22Rv1 (cell line): Measurements from ENCODE around the gene APOL2.
"Not testable (repeated sequence)": the region's sequence is repeated elsewhere in the genome, so short reads cannot be mapped to it uniquely, and the experiment has no call there.

ENCODE experiments used
- H3K27ac ChIP-seq: fragments of 450-650 bp; 2 replicates; pipeline ENCODE4 v1.5.1; 2017
- ZFX ChIP-seq: fragments of 450-650 bp; IDR thresholded peaks from 2 replicates; pipeline ENCODE4 v1.6.1; 2017; ENCODE audit warnings: antibody characterized with exemption, borderline replicate concordance
- TF ChIP-seq, protein P1 (sequence below): fragments of 450-650 bp; IDR thresholded peaks from 2 replicates; pipeline ENCODE4 v1.5.1; 2017; ENCODE audit warnings: mild to moderate bottlenecking

APOL2 gene

DNA sequence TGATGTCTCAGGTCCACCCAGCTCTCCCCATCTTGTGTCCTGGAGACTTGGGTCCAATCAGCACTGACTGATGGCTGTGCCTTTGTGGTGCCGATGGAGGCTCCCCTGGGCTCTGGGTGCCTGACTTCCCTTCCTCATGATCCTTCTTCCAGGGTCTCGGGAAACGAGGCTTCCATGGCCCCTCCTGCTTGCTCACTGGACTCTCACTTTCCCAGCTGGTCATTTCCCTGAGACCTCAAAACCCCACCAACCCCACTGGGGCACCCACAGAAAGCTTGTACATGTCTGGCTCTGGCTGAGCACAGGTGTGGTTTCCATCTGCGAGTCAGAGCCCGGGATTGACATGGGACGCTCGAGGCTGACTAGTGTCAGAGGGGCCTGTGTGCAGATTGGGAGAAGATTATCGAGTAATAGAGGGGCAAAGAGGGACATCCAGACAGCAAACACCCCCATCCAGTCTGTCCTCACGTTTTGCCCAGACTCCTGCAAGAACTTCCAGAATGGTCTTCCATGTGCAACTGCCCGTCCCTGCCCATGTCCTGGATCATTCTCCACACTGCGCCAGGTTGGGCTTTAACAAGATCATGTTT, 28.7 kb upstream of the APOL2 start:
- TF ChIP-seq, protein P1, sequence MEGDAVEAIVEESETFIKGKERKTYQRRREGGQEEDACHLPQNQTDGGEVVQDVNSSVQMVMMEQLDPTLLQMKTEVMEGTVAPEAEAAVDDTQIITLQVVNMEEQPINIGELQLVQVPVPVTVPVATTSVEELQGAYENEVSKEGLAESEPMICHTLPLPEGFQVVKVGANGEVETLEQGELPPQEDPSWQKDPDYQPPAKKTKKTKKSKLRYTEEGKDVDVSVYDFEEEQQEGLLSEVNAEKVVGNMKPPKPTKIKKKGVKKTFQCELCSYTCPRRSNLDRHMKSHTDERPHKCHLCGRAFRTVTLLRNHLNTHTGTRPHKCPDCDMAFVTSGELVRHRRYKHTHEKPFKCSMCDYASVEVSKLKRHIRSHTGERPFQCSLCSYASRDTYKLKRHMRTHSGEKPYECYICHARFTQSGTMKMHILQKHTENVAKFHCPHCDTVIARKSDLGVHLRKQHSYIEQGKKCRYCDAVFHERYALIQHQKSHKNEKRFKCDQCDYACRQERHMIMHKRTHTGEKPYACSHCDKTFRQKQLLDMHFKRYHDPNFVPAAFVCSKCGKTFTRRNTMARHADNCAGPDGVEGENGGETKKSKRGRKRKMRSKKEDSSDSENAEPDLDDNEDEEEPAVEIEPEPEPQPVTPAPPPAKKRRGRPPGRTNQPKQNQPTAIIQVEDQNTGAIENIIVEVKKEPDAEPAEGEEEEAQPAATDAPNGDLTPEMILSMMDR = no peak
- TF ChIP-seq ZFX = no peak
- H3K27ac ChIP-seq = no peak overlapping the region

DNA sequence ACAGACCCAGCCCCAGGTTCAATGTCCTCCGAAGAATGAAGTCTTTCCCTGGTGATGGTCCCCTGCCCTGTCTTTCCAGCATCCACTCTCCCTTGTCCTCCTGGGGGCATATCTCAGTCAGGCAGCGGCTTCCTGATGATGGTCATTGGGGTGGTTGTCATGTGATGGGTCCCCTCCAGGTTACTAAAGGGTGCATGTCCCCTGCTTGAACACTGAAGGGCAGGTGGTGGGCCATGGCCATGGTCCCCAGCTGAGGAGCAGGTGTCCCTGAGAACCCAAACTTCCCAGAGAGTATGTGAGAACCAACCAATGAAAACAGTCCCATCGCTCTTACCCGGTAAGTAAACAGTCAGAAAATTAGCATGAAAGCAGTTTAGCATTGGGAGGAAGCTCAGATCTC, 27.7 kb upstream of the APOL2 start:
- TF ChIP-seq, protein P1 = no peak
- no peak for TF ChIP-seq ZFX

DNA sequence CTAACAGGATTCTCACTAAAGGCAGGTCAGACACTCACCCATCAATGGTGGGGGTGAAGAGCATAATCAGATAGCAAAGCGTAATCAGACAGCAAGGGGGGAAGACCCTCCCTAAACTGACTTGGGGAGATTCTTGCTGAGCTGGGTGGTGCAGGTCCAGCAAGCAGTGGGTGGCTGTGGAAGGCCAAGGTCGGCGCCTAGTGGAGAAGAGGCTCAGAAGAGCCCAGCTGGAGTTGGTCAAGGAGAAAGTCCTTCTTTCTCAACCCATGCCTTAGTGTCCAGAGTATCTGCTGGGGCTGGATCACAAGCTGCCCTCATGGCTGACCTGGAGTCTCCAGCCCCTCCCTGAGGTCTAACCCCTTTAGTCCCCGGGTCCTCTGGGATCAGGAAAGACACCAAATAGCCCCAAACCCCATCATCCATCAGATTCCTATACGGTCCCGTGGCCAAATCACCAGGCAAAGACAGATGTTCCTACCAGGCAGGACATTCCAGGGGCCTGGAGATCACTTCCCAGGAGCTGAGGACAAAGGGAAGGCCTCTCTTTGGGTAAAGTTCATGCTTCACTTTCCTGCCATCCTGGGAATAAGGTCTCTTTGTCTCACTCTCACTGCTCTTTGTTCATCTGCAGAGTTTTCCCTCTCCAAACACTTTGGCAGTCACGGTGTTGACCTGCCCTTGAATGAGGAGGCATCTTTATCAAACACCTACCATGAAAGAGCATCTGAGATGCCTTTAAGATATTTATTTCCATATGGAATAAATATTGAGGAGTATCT, 24.7 kb upstream of the APOL2 start:
- H3K27ac ChIP-seq = not testable (repeated sequence)

More for the DNA sequence above, 27.7 kb upstream of the APOL2 start:
- H3K27ac ChIP-seq = no peak overlapping the region

DNA sequence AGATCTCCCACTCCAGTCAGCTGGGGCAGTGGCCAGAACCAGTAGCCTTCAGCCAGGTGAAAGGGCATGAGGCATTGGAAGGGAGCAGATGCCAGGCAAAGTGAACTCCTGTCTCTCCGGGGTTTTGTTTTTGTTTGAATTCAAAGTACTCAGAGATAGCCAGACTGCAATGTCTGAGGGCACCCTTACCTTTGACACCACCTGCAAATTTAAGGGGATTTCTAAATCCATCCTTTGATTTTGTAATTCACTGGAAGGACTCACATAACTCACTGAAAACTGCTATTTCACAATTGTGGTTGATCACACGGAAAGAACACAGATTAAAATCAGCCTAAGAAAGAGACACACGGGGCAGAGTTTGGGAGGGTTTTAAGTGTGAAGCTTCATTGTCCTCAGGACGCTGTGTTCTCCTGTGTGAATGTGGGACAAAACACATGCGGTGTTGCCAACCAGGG, 23.9 kb upstream of the APOL2 start:
- not testable (repeated sequence) for H3K27ac ChIP-seq

DNA sequence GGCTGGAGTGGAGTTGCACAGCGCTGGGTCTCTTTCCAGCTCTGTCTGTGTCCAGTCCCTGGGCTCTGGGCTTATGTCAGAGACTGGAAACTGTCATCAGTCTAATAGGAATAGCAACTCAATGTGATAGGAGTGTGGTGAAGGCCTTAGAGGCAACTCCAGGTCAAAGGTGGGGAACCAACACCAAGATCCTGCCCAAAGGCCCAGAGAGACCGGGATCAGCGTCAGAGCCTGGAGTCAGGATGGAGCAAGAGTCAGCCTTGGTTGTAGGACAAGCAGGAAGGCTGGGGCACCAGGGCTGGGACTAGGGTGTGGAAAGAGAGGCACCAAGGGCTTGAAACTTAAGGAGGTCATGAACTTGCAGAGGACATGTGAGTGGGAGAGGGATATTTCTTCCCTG, 23.0 kb upstream of the APOL2 start:
- not testable (repeated sequence) for H3K27ac ChIP-seq

DNA sequence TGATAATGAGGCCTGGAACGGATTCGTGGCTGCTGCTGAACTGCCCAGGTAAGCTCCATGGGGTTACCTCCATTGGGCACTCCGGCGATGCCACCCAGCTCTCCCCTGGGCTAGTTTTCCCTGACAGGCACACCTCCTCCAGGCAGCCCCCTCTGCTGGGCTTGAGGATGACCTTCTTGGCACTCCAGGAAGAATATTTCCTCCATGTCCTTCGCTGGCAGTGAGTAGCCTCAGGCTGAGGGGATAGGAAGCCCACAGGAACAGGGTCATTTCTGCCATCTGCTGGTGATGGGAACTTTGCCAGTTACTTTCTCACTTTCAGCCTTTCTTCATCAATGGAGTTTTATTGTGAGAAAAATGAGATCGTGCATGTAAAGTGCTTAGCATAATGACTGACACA, 22.3 kb upstream of the APOL2 start:
- H3K27ac ChIP-seq = not testable (repeated sequence)

DNA sequence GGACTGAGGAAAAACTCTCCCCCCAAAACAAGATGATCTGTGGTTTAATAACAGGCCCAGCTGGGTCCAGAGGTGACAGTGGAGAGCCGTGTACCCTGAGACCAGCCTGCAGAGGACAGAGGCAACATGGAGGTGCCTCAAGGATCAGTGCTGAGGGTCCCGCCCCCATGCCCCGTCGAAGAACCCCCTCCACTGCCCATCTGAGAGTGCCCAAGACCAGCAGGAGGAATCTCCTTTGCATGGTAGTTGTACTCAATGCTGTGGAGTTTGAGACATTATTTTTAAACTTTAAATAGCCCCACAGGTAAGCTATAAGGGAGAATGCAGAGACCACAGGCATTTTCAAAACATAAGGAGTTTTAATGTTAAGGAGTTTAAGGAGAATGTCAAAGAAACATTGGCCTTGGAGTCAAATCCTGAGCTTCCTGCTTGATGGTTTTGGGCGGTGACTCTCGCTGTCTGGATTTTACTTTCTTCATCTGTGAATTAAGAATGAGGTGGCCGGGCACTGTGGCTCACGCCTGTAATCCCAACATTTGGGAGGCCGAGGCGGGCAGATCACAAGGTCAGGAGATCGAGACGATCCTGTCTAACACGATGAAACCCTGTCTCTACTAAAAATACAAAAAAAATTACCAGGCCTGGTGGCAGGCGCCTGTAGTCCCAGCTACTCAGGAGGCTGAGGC, 20.4 kb upstream of the APOL2 start:
- TF ChIP-seq, protein P1 = no peak
- TF ChIP-seq ZFX = no peak
- no peak overlapping the region for H3K27ac ChIP-seq

DNA sequence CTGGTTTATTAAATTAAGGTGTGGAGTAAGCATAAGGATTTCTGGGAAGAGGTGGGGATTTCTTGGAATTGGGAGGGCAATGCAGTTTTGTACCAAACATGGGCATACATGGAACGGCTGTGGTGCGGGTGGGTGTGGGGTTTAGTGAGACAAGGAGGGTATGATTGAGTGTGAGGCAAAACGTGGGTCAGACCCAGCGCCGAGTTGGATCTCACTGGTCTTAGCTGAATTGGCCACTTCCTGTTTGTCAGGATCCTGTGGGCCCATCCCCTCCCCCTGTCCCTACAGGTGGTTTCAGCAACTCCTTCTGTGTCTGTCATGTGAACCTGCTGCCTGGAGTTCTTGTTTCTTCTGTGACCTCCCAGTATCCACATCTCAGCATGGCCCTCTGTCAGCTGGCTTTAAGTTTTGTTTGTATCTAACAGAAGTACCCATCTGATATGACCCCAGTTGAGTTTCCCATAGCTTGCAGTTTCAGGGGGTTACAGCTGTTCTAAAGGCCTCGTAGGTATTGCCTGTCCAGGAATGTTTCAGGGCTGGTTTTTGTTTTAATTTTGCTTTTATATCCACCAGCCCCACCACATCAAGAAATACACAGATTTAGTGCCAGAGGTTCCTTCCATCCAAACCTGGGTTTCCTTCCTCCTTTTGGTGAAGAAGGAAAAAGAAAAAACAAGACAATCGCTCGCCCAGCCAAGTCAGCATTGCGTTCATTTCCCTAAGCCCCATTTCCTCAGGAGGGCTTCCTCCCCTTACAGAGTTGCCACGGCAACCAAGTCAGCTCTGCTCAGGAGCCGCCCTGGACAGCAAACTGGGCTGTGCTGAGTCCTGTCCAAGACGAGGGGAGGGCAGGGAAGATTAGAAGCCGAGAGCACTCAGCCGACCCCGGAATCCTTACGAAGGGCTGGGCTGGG, 19.6 kb upstream of the APOL2 start:
- no peak overlapping the region for H3K27ac ChIP-seq
- TF ChIP-seq, protein P1 = no peak
- no peak for TF ChIP-seq ZFX

DNA sequence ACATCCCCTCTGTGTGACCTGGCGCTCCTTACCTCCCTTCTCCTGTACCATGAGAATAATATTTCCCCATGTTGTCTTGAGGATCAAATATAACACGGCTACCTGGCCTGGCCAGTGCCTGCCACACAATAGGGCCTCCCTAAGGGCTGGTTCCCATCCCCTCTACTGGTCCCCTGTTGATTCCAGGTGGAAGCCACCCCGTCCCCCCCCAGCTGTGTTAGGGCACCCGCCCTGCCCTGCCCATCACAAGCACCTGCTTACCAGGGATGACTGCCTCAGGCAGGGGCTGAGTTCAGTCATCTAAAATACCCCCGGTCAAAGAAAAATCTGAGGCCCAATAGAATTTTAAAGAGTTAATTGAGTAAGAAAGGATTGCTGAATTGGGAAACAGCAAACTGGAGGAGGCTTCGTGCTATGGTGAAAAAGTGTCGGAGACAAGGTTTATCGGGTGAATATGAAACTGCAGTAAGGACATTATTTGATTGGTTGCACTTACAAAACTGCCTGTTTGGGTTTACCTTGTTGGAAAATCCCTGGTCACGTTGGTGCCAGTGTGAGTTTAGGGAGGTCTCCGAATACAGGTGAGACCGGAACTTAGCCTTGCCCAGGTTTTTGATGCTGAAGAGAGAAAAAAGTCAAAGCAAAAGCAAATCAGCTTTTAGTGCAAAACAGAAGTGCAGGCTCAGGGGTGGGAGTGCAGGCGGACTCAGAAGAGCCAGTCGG, 18.8 kb upstream of the APOL2 start:
- TF ChIP-seq ZFX = no peak
- TF ChIP-seq, protein P1 = no peak
- H3K27ac ChIP-seq = no peak overlapping the region
